T-cell (primary cell): Measurements from ENCODE around the gene SLC28A1. TPM values are rescaled to one million over a fixed set of nuclear protein-coding genes. Genes with fewer than 3 reads are reported as not detected.

Experiments
- ATAC-seq, 4 experiments: fragments of 200-7000 bp in 3 of 4; fragments of 150-1000 bp in 1 of 4; cut with Tn5 transposase; replicated peaks in 1 of 4; 1 replicate in 3 of 4; 2 replicates in 1 of 4; pipeline ENCODE4 v1.10.0; 2021; ENCODE audit warnings: moderate library complexity in 3 of 4, mild to moderate bottlenecking in 2 of 4, moderate number of reproducible peaks in 1 of 4
- CTCF ChIA-PET, 2 donors: fragments of 300-600 bp; sonication (Branson Sonifier 250); formaldehyde crosslinking; loops; one replicate each; lab custom pipeline; 2022; ENCODE audit warnings: antibody characterized with exemption in 2 of 2; lab: Charles Lee
- POLR2A ChIA-PET, 2 donors: fragments of 300-600 bp; sonication (Branson Sonifier 250); formaldehyde crosslinking; loops; one replicate each; lab custom pipeline; 2022; ENCODE audit warnings: antibody characterized with exemption in 2 of 2; lab: Charles Lee
- DNase-seq, 35 experiments: peaks; one replicate each; pipeline versions ENCODE4 v3.0.0 to v3.0.0-alpha.2; 2013 to 2023
- H3K27ac ChIP-seq: one replicate; pipeline ENCODE4 v1.5.1; 2013; ENCODE audit warnings: low read length
- H3K27me3 ChIP-seq, 2 experiments: replicated peaks in 1 of 2; 1 replicate in 1 of 2; 2 replicates in 1 of 2; pipeline versions ENCODE4 v1.6.1 to v1.7.0; 2013; ENCODE audit warnings: low read length in 1 of 2, mixed read lengths in 1 of 2; ENCODE audit not compliant: control insufficient read depth in 2 of 2, insufficient read depth in 2 of 2; ENCODE audit errors: extremely low read depth in 1 of 2
- H3K36me3 ChIP-seq, 2 donors: 1 replicate in 1 of 2; 2 replicates in 1 of 2; pipeline versions ENCODE4 v1.6.1 to v1.7.0; 2013; ENCODE audit warnings: low read length in 1 of 2; ENCODE audit not compliant: control insufficient read depth in 2 of 2, insufficient read depth in 1 of 2; ENCODE audit errors: extremely low read depth in 1 of 2
- H3K4me1 ChIP-seq, 2 experiments: 1 replicate in 1 of 2; 2 replicates in 1 of 2; pipeline versions ENCODE4 v1.6.1 to v1.7.0; 2013; ENCODE audit warnings: low read length in 2 of 2, mixed read lengths in 1 of 2; ENCODE audit not compliant: insufficient read depth in 2 of 2, control insufficient read depth in 1 of 2; ENCODE audit errors: extremely low read depth in 1 of 2
- H3K4me3 ChIP-seq, 2 donors: 1 replicate in 1 of 2; 2 replicates in 1 of 2; pipeline versions ENCODE4 v1.5.1 to v1.7.0; 2013; ENCODE audit warnings: mild to moderate bottlenecking in 2 of 2, low read length in 1 of 2, moderate library complexity in 1 of 2; ENCODE audit not compliant: control insufficient read depth in 1 of 2; ENCODE audit errors: extremely low read depth in 1 of 2
- H3K9me3 ChIP-seq: 2 replicates; pipeline ENCODE4 v1.7.0; 2013
- H3K27ac Mint-ChIP-seq, 2 donors: one replicate each; pipeline ENCODE4 v1.8.0; 2020 to 2021; ENCODE audit warnings: mild to moderate bottlenecking in 2 of 2, mixed read lengths in 2 of 2
- H3K27me3 Mint-ChIP-seq, 2 donors: one replicate each; pipeline ENCODE4 v1.8.0; 2021 to 2022; ENCODE audit warnings: mixed read lengths in 2 of 2
- H3K36me3 Mint-ChIP-seq: one replicate; pipeline ENCODE4 v1.8.0; 2021; ENCODE audit warnings: mixed read lengths
- H3K4me1 Mint-ChIP-seq, 3 donors: one replicate each; pipeline ENCODE4 v1.8.0; 2020 to 2022; ENCODE audit warnings: mixed read lengths in 3 of 3, mild to moderate bottlenecking in 1 of 3
- H3K4me3 Mint-ChIP-seq, 3 donors: one replicate each; pipeline ENCODE4 v1.8.0; 2020 to 2022; ENCODE audit warnings: mild to moderate bottlenecking in 3 of 3, mixed read lengths in 3 of 3, moderate library complexity in 3 of 3
- H3K9me3 Mint-ChIP-seq, 3 donors: one replicate each; pipeline ENCODE4 v1.8.0; 2020 to 2022; ENCODE audit warnings: mixed read lengths in 3 of 3
- WGBS: methylation state at CpG from one replicate; pipeline ENCODE4 v1.1.5; 2013; ENCODE audit warnings: missing lambda C conversion rate; ENCODE audit not compliant: insufficient coverage; 5-methylcytosine and 5-hydroxymethylcytosine counted together
- total RNA-seq, 35 experiments: library from RNA in 6 of 35; stranded (reverse) in 6 of 35; fragments of 120-200 nt in 1 of 35; gene quantifications; one replicate each; pipeline versions ENCODE4 v1.2.1 to v1.2.4 and lab custom pipeline; 2013 to 2026

SLC28A1 gene
- total RNA-seq, 5 donors from 2014 or later (not counting 1 experiment from before 2014, with no cell fraction given), result not detected

GRCh38 chr15:84944861-84945260 lies 60.4 kb downstream of the SLC28A1 start:
- CTCF ChIA-PET, result interaction anchor here in 1 of 2 donors (1.0 kb wide), 1 partner anchor 16 kb away, joined by 6 read pairs; no protein-coding TSS in a partner anchor
- H3K9me3 Mint-ChIP-seq, result no peaks in the 10 kb centered on the region
- peaks cover 0 to 9% of the 10 kb centered on the region in 2 experiments for H3K27me3 ChIP-seq

DNA sequence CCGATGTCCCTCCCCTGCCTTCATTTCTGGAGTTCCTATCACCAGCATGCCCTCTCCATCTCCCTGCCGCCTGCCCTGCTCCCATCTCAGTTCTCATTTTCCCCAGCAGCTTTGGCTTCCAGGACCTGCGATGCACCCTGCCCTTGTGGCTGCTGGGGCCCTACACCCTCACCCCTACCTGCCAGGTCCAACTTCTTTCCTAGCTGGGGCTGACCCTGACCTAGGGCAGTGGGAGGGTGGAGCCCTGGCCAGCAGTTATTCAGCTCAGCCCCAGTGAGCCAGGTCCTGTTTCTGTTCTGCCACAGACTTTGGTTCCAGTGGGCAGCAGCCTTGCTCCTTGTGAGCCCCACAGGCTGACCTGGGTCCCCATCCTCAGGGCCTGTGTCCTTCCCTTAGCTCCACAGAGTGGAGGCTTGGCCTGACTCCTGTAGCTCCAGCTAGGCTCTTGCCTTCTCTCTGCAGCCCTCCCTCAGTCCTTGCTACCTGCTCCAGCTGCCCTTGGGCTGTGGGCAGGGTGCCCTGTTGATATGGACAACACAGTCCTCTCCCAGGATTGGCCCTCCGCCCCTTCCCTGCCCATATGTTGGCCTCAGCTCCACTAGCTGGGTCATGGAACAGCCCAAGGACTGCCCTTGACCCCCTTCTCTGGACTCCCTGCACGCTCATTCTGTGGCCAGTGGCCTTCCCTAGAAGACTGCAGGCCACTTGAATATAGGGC lies 62.5 kb downstream of the SLC28A1 start:
- Mint-ChIP-seq H3K36me3 (no peaks in the 10 kb centered on the region), H3K27me3 (no peaks in the 10 kb centered on the region), H3K27ac (no peak overlapping the region), H3K9me3 (no peaks in the 10 kb centered on the region), H3K4me3 (no peak overlapping the region), H3K4me1 (no peaks in the 10 kb centered on the region)
- WGBS, result 78% methylated on average over 3 of the region's 5 CpGs
- CTCF ChIA-PET, result interaction anchor here in 1 of 2 donors (0.6 kb wide), 1 partner anchor 131 kb away, joined by 3 read pairs; no protein-coding TSS in a partner anchor
- DNase-seq (no peak), ATAC-seq (no peak)
- Histone ChIP-seq H3K9me3 (no peaks in the 10 kb centered on the region), H3K27me3 (peaks cover 0 to 10% of the 10 kb centered on the region in 2 experiments), H3K4me3 (no peak overlapping the region), H3K4me1 (no peaks in the 10 kb centered on the region), H3K27ac (no peak overlapping the region), H3K36me3 (no peaks in the 10 kb centered on the region)
- POLR2A ChIA-PET, result no interaction called here

More at GRCh38 chr15:84944861-84945260, 60.4 kb downstream of the SLC28A1 start:
- no peaks in the 10 kb centered on the region for H3K36me3 ChIP-seq
- no peaks in the 10 kb centered on the region for H3K4me1 ChIP-seq
- DNase-seq (no peak), ATAC-seq (peak in 1 of 4 experiments; percentile 12)
- no peaks in the 10 kb centered on the region for H3K36me3 Mint-ChIP-seq
- no peaks in the 10 kb centered on the region for H3K4me1 Mint-ChIP-seq
- H3K9me3 ChIP-seq, result no peaks in the 10 kb centered on the region
- no peak overlapping the region for H3K4me3 ChIP-seq
- no peak overlapping the region for H3K4me3 Mint-ChIP-seq
- H3K27ac Mint-ChIP-seq, result no peak overlapping the region
- no peaks in the 10 kb centered on the region for H3K27me3 Mint-ChIP-seq
- WGBS, result 78% methylated on average over 9 of the region's 11 CpGs
- POLR2A ChIA-PET, result no interaction called here
- no peak overlapping the region for H3K27ac ChIP-seq

- ChIA-PET CTCF (interaction anchor here in 1 of 2 donors (0.6 to 0.8 kb wide), 2 partner anchors 11 to 129 kb away, joined by 3 read pairs; no protein-coding TSS in a partner anchor), POLR2A (no interaction called here)
Measured at GRCh38 chr15:84947947-84948830, 63.7 kb downstream of the SLC28A1 start.

GRCh38 chr15:84949043-84949442 lies 64.6 kb downstream of the SLC28A1 start:
- Histone ChIP-seq H3K36me3 (no peaks in the 10 kb centered on the region), H3K4me3 (no peak overlapping the region), H3K27me3 (peaks cover 0 to 10% of the 10 kb centered on the region in 2 experiments), H3K27ac (no peak overlapping the region), H3K4me1 (no peaks in the 10 kb centered on the region), H3K9me3 (no peaks in the 10 kb centered on the region)
- Mint-ChIP-seq H3K4me1 (no peaks in the 10 kb centered on the region), H3K27ac (no peak overlapping the region), H3K36me3 (no peaks in the 10 kb centered on the region), H3K27me3 (no peaks in the 10 kb centered on the region), H3K9me3 (no peaks in the 10 kb centered on the region), H3K4me3 (no peak overlapping the region)
- ChIA-PET POLR2A (no interaction called here), CTCF (interaction anchor here in 1 of 2 donors (0.8 kb wide), 1 partner anchor 10 kb away, joined by 3 read pairs; no protein-coding TSS in a partner anchor)
- ATAC-seq (no peak), DNase-seq (no peak)
- 92% methylated on average over 2 of the region's 2 CpGs for WGBS

More at GRCh38 chr15:84947947-84948830, 63.7 kb downstream of the SLC28A1 start:
- no peaks in the 10 kb centered on the region for H3K36me3 ChIP-seq
- DNase-seq, result no peak
- Mint-ChIP-seq H3K27me3 (no peaks in the 10 kb centered on the region), H3K27ac (no peak overlapping the region), H3K4me1 (no peaks in the 10 kb centered on the region), H3K9me3 (no peaks in the 10 kb centered on the region), H3K36me3 (no peaks in the 10 kb centered on the region), H3K4me3 (no peak overlapping the region)
- ATAC-seq, result no peak
- H3K4me1 ChIP-seq, result no peaks in the 10 kb centered on the region
- WGBS, result no CpG with 5 or more reads among the region's 4 CpGs
- no peaks in the 10 kb centered on the region for H3K9me3 ChIP-seq
- H3K27me3 ChIP-seq, result peaks cover 0 to 10% of the 10 kb centered on the region in 2 experiments
- no peak overlapping the region for H3K4me3 ChIP-seq
- no peak overlapping the region for H3K27ac ChIP-seq

DNA sequence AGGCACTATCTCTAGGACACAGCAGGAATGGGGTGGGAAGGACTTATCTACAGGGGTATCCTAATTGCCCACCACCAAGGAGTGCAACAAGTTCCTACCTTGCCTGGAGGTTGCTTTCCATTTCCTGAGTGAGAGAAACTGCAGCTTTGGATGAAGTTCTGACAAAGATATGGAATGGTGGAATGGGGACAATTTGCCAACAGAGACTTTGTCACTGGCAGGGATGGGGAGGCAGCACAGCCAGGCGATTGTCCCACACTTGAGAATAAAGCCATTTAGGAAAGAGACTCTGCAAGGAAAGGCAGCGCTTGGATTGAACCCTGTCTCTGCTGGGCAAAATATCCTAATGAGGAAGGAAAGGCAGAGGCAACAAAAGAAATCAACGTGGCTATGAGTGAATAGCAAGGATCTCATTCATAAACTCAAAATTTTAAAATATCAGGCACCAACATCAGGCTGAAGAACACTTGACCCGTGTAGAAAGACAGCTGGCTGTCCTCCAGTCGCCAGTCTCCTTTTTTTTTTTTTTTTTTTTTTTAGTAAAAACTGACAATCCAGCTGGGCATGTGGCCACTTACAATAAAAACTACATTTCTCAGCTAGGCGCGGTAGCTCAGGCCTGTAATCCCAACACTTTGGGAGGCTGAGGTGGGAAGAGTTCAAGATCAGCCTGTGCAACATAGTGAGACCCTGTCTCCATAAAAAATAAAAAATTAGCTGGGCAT lies 65.5 kb downstream of the SLC28A1 start:
- ChIA-PET CTCF (interaction anchor here in 1 of 2 donors (0.9 kb wide), 1 partner anchor 58 kb away, joined by 3 read pairs; no protein-coding TSS in a partner anchor), POLR2A (no interaction called here)
- Histone ChIP-seq H3K27ac (no peak overlapping the region), H3K36me3 (no peaks in the 10 kb centered on the region), H3K4me1 (no peaks in the 10 kb centered on the region), H3K27me3 (peaks cover 0 to 12% of the 10 kb centered on the region in 2 experiments), H3K9me3 (no peaks in the 10 kb centered on the region), H3K4me3 (no peak overlapping the region)
- ATAC-seq (no peak), DNase-seq (no peak)
- H3K27me3 Mint-ChIP-seq, result no peaks in the 10 kb centered on the region
- no peaks in the 10 kb centered on the region for H3K4me1 Mint-ChIP-seq
- 94% methylated on average over 4 of the region's 7 CpGs for WGBS
- no peak overlapping the region for H3K4me3 Mint-ChIP-seq
- H3K9me3 Mint-ChIP-seq, result no peaks in the 10 kb centered on the region
- H3K27ac Mint-ChIP-seq, result no peak overlapping the region
- H3K36me3 Mint-ChIP-seq, result no peaks in the 10 kb centered on the region
